OCI-LY3 (cell line): ENCODE measurements around the gene RNGTT.
A peak's percentile ranks its signal among the peaks of the same experiment; 100 is the strongest.

Source experiments
- H2AFZ ChIP-seq: fragments of 200-600, 300-600 bp; shearing (Covaris generic); 2 replicates; pipeline ENCODE4 v1.6.0; 2014; ENCODE audit warnings: antibody characterized with exemption, low read depth, low read length
- H3K27ac ChIP-seq: fragments of 200-600, 300-600 bp; sonication (generic); 2 replicates; pipeline ENCODE4 v1.5.1; 2014; ENCODE audit warnings: mild to moderate bottlenecking, low read length, moderate library complexity, mixed read lengths
- H3K27me3 ChIP-seq: fragments of 200-600, 300-600 bp; sonication (generic); 2 replicates; pipeline ENCODE4 v1.6.1; 2014; ENCODE audit warnings: low read depth, low read length, mixed read lengths
- H3K36me3 ChIP-seq: fragments of 200-600, 300-600 bp; sonication (generic); replicated peaks from 2 replicates; pipeline ENCODE3; 2014; ENCODE audit warnings: low read depth, low read length, mixed read lengths
- H3K4me1 ChIP-seq: fragments of 300-600, 200-600 bp; sonication (generic); 2 replicates; pipeline ENCODE4 v1.6.1; 2014; ENCODE audit warnings: low read length, mixed read lengths
- H3K4me2 ChIP-seq: fragments of 200-600, 300-600 bp; sonication (generic); 2 replicates; pipeline ENCODE4 v1.6.1; 2014; ENCODE audit warnings: low read length, mixed read lengths
- H3K4me3 ChIP-seq: fragments of 300-600, 200-600 bp; sonication (generic); 2 replicates; pipeline ENCODE4 v1.5.1; 2014; ENCODE audit warnings: antibody characterized with exemption, mild to moderate bottlenecking, low read length, moderate library complexity
- H3K79me2 ChIP-seq: fragments of 300-600, 200-600 bp; shearing (Covaris generic); 2 replicates; pipeline ENCODE4 v1.6.1; 2014; ENCODE audit warnings: mild to moderate bottlenecking, low read length, mixed read lengths
- H3K9ac ChIP-seq: fragments of 300-600, 200-600 bp; shearing (Covaris generic); 2 replicates; pipeline ENCODE4 v1.6.0; 2014; ENCODE audit warnings: mild to moderate bottlenecking, low read length, moderate library complexity
- H3K9me3 ChIP-seq: fragments of 200-600, 300-600 bp; shearing (Covaris generic); 2 replicates; pipeline ENCODE4 v1.6.1; 2014; ENCODE audit warnings: low read length, mixed read lengths; ENCODE audit not compliant: insufficient read depth
- H4K20me1 ChIP-seq: fragments of 200-600, 300-600 bp; sonication (generic); 2 replicates; pipeline ENCODE4 v1.6.1; 2016; ENCODE audit warnings: low read length, mixed read lengths; ENCODE audit not compliant: insufficient read depth
- CTCF ChIP-seq: fragments of 200-600, 300-600 bp; sonication (generic); IDR thresholded peaks from 2 replicates; pipeline ENCODE4 v1.5.1; 2014; ENCODE audit warnings: antibody characterized with exemption, low read length, low read depth
- EZH2phosphoT487 ChIP-seq: fragments of 200-600 bp; shearing (Covaris generic); IDR thresholded peaks from 2 replicates; pipeline ENCODE4 v1.6.1; 2018; ENCODE audit warnings: antibody characterized with exemption, mixed run types, low read depth

The RNGTT gene

GRCh38 chr6:88631830-88632229, 331.6 kb downstream of the RNGTT start:
- Histone ChIP-seq H3K9me3 (no peaks in the 10 kb centered on the region), H3K79me2 (no peaks in the 10 kb centered on the region), H3K4me1 (no peaks in the 10 kb centered on the region), H3K27me3 (no peaks in the 10 kb centered on the region), H3K36me3 (no peaks in the 10 kb centered on the region), H3K9ac (no peak overlapping the region), H4K20me1 (no peaks in the 10 kb centered on the region), H3K4me3 (no peak overlapping the region), H2AFZ (no peak overlapping the region), H3K27ac (no peak overlapping the region), H3K4me2 (no peak overlapping the region)
- TF ChIP-seq EZH2phosphoT487 (no peak), CTCF (no peak)

GRCh38 chr6:88629838-88630494, 333.5 kb downstream of the RNGTT start:
- Histone ChIP-seq H3K9me3 (no peaks in the 10 kb centered on the region), H3K9ac (no peak overlapping the region), H3K4me1 (no peaks in the 10 kb centered on the region), H4K20me1 (no peaks in the 10 kb centered on the region), H3K79me2 (no peaks in the 10 kb centered on the region), H3K4me2 (no peak overlapping the region), H3K27ac (no peak overlapping the region), H3K36me3 (no peaks in the 10 kb centered on the region), H3K27me3 (no peaks in the 10 kb centered on the region), H3K4me3 (no peak overlapping the region), H2AFZ (no peak overlapping the region)
- TF ChIP-seq CTCF (peak; percentile 16), EZH2phosphoT487 (no peak)

GRCh38 chr6:88626460-88626859, 337.0 kb downstream of the RNGTT start:
- H4K20me1 ChIP-seq, result no peaks in the 10 kb centered on the region
- TF ChIP-seq CTCF (no peak), EZH2phosphoT487 (no peak)

GRCh38 chr6:88623531-88623930, 339.9 kb downstream of the RNGTT start:
- no peak overlapping the region for H3K4me3 ChIP-seq
- no peaks in the 10 kb centered on the region for H4K20me1 ChIP-seq
- H3K4me2 ChIP-seq, result no peak overlapping the region
- H3K4me1 ChIP-seq, result no peaks in the 10 kb centered on the region
- no peaks in the 10 kb centered on the region for H3K36me3 ChIP-seq
- H3K27me3 ChIP-seq, result no peaks in the 10 kb centered on the region
- H2AFZ ChIP-seq, result no peak overlapping the region
- no peak overlapping the region for H3K9ac ChIP-seq
- H3K79me2 ChIP-seq, result no peaks in the 10 kb centered on the region
- no peaks in the 10 kb centered on the region for H3K9me3 ChIP-seq
- no peak overlapping the region for H3K27ac ChIP-seq
- no peak for TF ChIP-seq EZH2phosphoT487
- TF ChIP-seq CTCF, result no peak

More at GRCh38 chr6:88626460-88626859, 337.0 kb downstream of the RNGTT start:
- H3K27ac ChIP-seq, result no peak overlapping the region
- H3K27me3 ChIP-seq, result no peaks in the 10 kb centered on the region
- H3K36me3 ChIP-seq, result no peaks in the 10 kb centered on the region
- no peaks in the 10 kb centered on the region for H3K9me3 ChIP-seq
- no peak overlapping the region for H2AFZ ChIP-seq
- H3K9ac ChIP-seq, result no peak overlapping the region
- no peak overlapping the region for H3K4me2 ChIP-seq
- H3K4me3 ChIP-seq, result no peak overlapping the region
- no peaks in the 10 kb centered on the region for H3K4me1 ChIP-seq
- H3K79me2 ChIP-seq, result no peaks in the 10 kb centered on the region
